HEK293 (cell line): ENCODE measurements around the gene NAGLU.
"Not testable (repeated sequence)": the region's sequence is repeated elsewhere in the genome, so short reads cannot be mapped to it uniquely, and the experiment has no call there.

Source experiments
- ZSCAN23 ChIP-seq: fragments of 450-650 bp; formaldehyde crosslinking; IDR thresholded peaks from 2 replicates; pipeline ENCODE4 v1.5.1; 2016; ENCODE audit warnings: missing biosample characterization, missing genetic modification characterization
- TF ChIP-seq, protein P1 (sequence below): fragments of 450-650 bp; formaldehyde crosslinking; IDR thresholded peaks from 2 replicates; pipeline ENCODE4 v1.5.1; 2016; ENCODE audit warnings: missing biosample characterization, missing genetic modification characterization, low read depth
- TF ChIP-seq, protein P2 (sequence below): fragments of 450-650 bp; formaldehyde crosslinking; conservative IDR thresholded peaks from 2 replicates; pipeline ENCODE4 v1.5.1; 2016; ENCODE audit warnings: low read depth, missing biosample characterization, missing genetic modification characterization

DNA sequence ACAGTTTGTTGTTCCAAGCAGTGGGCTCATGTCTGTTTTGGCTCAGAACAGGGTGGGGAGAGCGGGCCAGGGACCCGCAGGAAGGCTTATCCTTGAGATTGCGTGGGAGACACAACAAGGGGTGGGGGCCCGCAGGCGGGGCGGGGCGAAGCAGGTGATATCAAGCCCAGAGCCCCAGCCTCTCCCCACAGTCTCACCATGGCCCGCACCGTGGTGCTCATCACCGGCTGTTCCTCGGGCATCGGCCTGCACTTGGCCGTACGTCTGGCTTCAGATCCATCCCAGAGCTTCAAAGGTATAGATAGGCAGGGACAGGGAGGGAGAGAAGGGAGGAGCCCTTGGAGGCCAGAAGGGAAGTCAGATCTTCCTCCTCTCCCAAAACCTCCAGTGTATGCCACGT is 16.7 kb downstream of the NAGLU start, which contains the start of gene HSD17B1:
- not testable (repeated sequence) for TF ChIP-seq ZSCAN23 (tag by site-specific recombination)
- TF ChIP-seq, protein P1, sequence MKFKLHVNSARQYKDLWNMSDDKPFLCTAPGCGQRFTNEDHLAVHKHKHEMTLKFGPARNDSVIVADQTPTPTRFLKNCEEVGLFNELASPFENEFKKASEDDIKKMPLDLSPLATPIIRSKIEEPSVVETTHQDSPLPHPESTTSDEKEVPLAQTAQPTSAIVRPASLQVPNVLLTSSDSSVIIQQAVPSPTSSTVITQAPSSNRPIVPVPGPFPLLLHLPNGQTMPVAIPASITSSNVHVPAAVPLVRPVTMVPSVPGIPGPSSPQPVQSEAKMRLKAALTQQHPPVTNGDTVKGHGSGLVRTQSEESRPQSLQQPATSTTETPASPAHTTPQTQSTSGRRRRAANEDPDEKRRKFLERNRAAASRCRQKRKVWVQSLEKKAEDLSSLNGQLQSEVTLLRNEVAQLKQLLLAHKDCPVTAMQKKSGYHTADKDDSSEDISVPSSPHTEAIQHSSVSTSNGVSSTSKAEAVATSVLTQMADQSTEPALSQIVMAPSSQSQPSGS (tag by site-specific recombination) = not testable (repeated sequence)
- TF ChIP-seq, protein P2, sequence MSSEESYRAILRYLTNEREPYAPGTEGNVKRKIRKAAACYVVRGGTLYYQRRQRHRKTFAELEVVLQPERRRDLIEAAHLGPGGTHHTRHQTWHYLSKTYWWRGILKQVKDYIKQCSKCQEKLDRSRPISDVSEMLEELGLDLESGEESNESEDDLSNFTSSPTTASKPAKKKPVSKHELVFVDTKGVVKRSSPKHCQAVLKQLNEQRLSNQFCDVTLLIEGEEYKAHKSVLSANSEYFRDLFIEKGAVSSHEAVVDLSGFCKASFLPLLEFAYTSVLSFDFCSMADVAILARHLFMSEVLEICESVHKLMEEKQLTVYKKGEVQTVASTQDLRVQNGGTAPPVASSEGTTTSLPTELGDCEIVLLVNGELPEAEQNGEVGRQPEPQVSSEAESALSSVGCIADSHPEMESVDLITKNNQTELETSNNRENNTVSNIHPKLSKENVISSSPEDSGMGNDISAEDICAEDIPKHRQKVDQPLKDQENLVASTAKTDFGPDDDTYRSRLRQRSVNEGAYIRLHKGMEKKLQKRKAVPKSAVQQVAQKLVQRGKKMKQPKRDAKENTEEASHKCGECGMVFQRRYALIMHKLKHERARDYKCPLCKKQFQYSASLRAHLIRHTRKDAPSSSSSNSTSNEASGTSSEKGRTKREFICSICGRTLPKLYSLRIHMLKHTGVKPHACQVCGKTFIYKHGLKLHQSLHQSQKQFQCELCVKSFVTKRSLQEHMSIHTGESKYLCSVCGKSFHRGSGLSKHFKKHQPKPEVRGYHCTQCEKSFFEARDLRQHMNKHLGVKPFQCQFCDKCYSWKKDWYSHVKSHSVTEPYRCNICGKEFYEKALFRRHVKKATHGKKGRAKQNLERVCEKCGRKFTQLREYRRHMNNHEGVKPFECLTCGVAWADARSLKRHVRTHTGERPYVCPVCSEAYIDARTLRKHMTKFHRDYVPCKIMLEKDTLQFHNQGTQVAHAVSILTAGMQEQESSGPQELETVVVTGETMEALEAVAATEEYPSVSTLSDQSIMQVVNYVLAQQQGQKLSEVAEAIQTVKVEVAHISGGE (tag by site-specific recombination) = not testable (repeated sequence)
